ENCODE results near the gene CDH4.

Gene CDH4

DNA sequence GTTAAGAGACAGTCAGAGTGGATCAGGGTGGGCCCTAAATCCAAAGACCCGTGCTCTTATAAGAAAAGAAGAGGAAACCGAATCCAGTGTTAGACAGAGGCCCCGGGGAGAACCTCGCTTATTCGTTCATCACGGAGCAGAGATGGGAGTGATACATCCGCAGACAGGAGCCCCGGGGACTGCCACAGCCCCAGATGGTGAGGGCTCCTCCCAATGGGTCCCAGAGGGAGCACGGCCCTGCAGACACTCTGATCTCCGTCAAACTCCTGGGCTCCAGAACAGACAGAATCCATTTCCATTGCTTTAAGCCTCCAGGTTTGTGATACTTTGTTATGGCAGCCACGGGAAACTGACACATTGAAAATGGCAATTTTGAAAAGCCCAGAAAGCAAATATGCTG lies 47.0 kb downstream of the CDH4 start:
- DNase-seq (ENCODE audit: insufficient read length, low spot score), result no peak
- FAIRE-seq, result no peak

DNA sequence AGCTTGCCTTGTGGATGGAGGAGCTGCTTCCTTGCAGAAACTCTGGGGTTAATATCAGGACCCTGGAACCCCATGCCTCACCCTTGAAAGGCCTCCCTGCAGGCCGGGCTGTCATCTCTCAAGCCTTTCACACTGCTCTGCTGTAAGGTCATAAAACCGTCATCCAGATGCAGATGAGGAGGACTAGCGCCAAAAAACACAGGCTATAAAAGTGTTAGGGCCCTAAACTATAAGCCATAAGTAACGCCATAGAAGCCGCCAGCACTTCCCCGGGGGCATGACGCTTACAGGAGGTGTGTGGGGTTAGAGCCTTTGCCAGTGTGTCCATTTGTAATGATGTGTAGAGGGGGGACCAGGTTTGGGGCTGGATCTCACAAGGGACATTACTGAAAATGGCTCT lies 47.6 kb downstream of the CDH4 start:
- DNase-seq (ENCODE audit: insufficient read length, low spot score) (no peak), FAIRE-seq (no peak)

DNA sequence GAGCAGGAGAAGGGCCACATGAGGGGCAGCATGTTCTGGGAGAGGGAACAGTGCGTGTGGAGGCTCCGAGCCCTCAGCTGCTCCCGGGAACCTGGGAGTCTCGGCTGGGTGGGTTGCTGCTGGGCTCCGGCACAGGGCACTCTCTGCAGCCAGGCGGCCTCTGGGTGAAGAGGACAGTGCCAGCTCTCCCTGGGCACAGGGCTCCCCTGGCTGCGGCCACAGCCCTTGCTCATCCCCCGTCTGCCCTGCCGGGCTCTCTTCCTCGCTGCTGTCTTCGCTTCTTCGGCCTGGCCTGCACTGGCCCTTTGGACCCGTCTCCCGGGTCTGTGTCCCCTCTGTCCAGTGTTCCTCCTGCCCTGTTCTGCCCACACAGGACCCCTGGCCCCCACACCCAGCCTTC lies 48.2 kb downstream of the CDH4 start:
- FAIRE-seq, result no peak
- DNase-seq (ENCODE audit: insufficient read length, low spot score), result no peak

DNA sequence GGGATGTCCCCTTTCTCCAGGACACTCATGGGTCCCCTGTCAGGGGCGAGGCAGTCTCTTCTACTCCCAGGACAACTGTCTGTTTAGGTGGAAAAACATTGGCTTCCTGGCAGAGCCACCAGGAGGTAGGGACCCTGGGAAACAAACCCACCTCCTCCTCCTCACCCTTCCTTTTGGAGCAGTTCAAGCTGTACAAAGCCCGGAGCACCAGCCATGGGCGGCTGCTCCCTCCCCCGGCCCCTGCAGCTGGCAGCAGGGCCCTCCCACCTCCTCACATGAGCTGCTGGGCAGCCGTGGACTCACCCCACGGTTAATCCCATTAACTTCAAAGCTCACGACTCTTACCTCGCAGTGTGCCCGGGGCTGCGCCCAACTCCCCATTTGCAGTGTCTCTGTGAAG lies 48.6 kb downstream of the CDH4 start:
- FAIRE-seq (no peak), DNase-seq (ENCODE audit: insufficient read length, low spot score) (no peak)

DNA sequence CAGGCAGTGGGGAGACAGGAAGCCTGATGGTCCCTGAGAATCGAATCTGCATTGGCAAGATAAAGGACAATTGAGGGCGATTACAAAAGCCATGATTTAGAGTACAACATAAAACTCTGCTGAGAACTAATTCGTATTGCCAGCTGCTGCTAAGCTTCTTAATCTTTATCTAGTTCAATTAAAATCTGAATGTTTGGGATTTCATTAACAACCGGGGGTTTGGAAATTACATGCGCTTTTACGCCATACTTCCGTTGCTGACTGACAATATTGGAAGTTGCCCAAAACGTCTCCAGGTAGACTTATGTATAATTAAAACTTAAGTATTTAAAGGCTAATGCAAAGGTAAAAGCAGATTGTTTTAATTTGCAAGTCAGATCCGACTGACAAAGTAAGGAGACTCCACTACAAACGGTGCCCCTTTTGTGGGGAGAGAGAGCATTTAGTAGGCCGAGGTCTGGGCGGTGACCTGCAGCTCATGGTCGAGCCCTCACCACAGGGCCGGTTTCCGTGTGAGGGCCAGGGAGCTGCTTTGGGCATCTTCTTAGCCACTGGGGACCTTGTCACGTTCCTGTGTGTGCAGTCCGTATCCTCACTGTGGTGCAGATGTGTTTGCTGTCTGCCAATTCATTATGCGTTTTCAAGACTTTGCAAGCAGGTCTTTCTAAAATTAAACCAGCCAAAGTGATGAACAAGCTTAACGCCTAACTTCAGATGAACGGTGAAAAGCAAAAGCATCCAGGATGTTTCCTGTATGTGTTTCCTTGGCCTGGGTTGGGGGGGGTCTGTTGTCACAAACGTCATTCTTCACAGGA lies 49.9 kb downstream of the CDH4 start:
- FAIRE-seq (no peak), DNase-seq (ENCODE audit: insufficient read length, low spot score) (no peak)

DNA sequence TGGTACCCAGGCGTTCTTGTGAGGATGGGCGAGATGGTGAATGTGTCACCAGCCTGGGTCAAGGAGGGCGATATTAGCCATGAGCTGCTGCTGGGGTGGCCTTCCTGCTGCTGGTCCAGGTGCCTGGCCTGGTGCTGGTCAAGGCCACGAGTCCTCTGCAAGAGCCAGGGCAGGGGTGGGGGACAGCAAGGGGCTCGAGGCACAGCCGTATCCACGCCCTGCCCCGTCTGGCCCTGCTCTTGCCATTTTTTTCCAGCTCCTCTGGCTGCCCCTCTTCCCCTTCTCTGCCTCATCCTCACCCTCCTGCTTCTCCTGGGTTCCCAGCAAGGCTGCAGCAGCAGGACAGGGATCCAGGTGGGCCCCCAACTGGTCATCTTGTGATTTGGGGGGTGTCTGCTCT lies 51.2 kb downstream of the CDH4 start:
- DNase-seq (ENCODE audit: insufficient read length, low spot score), result no peak
- no peak for FAIRE-seq

DNA sequence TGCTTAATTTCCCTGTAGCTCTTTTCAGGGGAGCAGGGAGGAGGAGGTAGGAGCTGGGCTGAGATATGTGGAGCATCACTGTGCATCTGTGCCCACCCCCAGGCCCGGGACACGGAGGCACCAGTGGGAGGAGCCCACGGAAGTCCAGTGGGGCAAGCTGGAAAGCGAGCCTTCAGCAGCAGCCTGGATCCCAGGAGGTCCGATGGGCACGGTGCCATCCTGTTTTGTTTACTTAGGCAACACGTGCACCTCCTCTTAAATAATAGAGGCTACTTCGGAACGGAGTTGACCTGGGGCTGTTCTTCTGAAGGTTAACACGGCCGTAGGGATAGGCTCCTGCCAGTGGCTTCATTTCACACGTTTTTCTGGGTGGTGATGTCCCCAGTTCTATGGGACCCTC lies 51.6 kb downstream of the CDH4 start:
- FAIRE-seq (no peak), DNase-seq (ENCODE audit: insufficient read length, low spot score) (no peak)

DNA sequence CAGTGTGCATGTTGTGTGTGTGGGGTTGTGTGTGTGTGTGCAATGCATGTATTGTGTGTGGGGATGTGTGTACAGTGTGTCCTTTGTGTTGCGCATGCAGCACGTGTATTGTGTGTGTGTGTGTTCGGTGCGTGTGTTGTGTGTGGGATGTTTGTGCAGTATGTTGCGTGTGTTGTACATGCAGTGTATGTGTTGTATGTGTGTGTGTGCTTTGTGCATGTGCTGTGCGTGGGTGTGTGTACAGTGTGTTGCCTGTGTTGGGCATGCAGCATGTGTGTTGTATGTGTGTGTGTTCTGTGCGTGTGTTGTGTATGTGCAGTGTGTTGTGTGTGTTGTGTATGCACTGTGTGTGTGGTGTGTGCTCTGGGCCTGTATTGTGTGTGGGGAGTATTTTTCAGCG lies 52.7 kb downstream of the CDH4 start:
- no peak for FAIRE-seq

DNA sequence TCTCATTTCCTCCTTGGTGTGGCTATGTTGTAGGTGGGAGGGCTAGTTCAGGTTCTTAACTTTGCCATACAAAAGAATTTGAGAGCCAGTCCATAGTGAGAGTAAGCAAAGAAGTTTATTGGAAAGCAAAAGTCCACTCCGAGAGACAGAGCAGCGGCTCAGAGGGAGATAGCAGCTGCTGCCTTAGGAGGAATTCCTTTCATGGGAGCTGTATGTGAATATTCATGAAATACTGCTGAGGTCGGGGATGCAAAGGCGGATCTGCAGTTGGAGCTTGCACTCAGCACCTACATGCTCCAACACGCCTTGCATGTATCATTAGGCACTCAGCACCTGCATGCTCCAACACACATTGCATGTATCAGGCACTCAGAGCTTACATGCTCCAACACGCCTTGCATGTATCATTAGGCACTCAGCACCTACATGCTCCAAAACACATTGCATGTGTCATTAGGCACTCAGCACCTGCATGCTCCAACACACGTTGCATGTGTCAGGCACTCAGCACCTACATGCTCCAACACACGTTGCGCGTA lies 54.9 kb downstream of the CDH4 start:
- FAIRE-seq (no peak), DNase-seq (ENCODE audit: insufficient read length, low spot score) (no peak)

More for the DNA sequence above, 52.7 kb downstream of the CDH4 start:
- DNase-seq (ENCODE audit: insufficient read length, low spot score), result no peak

DNA sequence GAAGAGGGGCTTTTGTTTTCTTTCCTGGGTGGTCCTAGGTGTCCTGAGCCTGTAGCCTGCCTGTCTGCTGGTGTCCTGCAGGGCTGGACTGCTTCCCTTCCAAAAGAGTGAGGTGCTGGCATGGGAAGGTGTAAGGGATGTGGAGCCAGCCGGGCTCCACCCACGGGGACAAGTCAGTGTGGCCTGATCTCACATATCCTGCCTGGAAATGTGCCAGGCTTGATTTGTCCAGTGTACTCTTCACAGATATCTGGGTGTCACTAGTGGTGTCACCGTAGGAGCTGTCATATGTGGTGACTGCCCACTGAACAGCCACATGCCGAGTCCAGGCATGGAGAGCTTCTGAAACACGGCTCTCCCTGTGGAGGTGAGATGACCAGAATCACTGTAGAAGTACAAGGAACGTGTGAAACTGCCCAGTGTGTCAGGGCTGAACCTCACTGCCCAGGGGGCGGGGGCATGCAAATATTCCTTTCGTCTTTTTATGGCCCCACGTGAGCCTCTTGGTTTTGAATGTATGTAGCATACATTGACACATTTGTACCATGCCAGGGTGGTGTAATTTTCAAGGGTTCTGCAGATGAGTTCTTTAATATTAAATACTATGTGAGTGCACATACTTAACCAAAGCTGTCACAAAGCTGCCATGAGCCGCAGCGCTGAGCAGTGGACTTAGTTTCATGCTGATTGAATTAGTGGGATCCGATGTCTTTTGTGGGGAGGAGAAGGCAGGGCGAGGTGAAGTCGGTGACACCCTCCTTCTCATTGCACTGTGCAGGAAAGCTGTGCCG lies 55.8 kb downstream of the CDH4 start:
- FAIRE-seq (no peak), DNase-seq (ENCODE audit: insufficient read length, low spot score) (no peak)

DNA sequence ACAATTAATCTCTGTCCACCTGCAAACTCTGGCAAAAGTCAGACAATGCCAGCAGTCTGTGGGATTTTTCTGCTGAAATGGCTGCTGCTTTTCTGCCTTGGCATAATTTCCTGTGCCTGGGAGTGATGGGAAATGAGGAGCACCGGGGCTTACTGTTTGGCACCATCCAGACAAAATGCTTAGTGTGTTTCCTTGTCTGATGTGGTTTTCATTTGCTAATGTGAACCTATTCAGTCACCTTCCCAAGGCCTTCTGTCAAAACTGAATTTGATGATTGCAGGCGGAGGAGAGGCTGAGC lies 56.4 kb downstream of the CDH4 start:
- FAIRE-seq, result no peak
- DNase-seq (ENCODE audit: insufficient read length, low spot score), result no peak

DNA sequence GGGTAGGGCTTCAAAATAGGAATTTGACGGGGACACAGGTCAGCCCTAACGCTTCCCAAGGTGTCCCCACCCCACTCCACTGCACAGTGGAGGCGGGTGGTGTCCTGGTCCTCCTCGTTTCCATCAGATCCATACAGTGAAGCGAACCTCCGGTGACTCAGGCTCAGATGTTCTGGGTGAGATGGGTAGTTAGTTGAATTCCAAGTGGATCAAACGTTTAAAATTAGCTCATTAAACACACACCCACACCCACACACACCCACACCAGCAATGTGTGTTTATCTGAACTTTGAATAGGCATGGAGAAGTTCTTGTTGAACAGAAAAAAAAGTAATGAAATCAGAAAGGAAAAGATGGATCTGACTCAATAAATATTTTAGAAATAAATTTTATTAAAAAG lies 58.9 kb downstream of the CDH4 start:
- DNase-seq (ENCODE audit: insufficient read length, low spot score) (no peak), FAIRE-seq (no peak)

DNA sequence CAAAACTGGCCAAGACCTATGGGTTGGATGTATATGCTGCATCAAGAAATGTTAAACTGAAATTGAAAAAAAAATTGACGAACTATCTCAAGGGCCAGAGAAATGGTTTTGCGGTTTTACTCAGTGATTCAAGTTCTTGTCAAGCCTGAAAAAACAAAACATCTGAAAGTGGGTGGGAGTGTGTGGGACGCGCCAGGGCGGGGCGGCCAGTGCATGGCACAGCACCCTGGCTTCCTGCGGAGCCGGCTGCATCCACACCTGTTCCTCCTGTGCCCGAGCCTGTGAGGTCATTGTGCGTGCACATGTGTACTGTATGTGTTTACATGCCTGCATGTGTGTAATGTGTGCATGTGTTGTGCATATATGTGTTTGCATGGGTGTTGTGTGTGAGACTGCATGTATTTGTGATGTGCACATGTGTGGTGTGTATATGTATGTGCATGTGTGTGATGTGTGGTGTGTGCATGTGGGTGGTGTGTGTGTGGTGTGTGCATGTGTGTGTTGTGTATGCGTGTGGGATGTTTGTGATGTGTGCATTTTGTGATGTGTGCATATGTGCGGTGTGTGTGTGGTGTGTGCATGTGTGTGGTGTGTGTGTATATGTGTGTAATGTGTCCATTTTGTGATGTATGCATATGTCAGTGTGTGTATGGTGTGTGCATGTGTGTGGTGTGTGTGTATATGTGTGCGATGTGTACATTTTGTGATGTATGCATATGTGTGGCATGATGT lies 59.8 kb downstream of the CDH4 start:
- DNase-seq (ENCODE audit: insufficient read length, low spot score) (no peak), FAIRE-seq (no peak)

DNA sequence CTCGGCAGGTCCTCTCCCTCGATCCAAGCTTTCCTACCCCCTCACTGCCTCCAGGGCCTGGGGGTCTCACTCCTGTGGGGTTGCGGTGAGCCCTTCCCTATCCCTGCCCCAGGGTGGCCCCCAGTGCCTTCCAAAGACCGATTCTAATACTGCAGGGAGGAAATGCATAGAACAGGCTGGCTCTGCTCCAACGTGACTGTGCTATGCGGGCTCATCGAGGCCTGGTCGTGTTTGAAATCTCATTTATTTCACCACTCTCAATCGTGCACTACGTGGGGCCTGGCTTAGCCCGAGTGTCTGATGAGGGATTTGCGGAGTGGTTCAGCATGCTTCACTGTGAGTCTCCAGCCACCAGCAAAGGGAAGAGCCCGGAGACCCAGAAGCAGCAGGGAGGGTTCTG lies 60.9 kb downstream of the CDH4 start:
- DNase-seq (ENCODE audit: insufficient read length, low spot score) (no peak), FAIRE-seq (no peak)

DNA sequence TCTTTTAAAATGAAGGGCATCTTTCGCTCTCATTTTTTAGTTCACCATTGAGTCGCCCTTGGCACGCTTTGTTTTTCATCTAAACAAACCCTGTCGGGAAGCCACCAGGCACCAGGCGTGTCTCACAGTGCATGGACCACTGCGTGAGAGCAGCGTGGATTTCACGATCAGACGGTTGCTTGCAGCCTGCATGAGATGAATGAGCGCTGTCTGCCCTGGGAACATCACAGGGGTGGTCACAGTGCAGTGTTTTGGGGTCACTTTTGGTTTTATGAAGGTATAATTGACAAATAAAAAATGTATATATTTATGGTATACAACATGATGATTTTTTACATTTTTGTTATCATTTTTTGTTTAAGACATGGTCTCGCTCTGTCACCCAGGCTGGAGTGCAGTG lies 61.3 kb downstream of the CDH4 start:
- FAIRE-seq (no peak), DNase-seq (ENCODE audit: insufficient read length, low spot score) (no peak)

DNA sequence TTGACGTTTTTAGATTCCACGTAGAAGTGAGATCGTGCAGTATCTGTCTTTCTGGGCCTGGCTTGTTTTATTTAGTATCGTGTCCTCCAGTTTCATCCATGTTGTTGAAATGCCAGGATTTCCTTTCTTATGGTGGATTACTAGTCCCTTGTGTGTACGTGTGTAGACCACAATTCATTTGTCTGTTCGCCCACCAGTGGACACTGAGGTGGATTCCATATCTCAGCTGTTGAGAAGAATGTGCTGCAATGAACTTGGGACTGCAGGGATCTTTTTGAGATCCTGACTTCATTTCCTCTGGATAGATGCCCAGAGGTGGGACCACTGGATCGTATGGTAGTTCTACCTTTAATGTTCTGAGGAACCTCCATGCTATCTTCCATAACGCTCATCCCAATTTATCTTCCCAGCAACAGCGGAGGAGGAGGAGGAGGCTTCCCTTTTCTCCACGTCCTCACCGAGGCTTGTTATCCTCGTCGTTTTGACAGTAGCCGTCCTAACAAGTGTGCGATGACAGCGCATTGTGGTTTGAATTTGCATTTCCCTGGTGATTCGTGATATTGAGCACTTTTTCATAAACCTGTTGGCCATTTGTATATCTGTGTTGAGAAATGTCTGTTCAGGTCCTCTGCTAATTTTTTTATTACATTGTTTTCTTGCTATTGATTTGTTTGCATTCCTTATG lies 62.4 kb downstream of the CDH4 start:
- DNase-seq (ENCODE audit: insufficient read length, low spot score) (no peak), FAIRE-seq (no peak)

DNA sequence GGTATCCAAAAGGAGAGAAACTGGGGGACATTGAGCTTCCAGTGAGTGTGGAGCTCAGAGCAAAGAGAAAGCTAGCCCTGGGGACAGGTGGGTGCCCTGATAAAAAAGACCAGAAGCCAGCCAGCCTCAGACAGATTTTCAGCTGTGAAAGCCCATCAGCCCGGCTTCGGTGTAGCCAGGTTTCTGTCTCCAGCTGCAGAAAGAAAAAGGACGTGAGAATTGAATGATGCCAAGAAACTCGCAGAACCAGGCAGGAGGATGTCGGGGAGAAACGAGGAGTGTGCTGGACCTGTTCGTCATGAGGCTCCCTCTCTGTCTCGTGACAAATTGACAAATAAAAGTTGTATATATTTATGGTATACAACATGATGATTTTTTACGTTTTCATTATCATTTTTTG lies 63.3 kb downstream of the CDH4 start:
- FAIRE-seq (no peak), DNase-seq (ENCODE audit: insufficient read length, low spot score) (no peak)

DNA sequence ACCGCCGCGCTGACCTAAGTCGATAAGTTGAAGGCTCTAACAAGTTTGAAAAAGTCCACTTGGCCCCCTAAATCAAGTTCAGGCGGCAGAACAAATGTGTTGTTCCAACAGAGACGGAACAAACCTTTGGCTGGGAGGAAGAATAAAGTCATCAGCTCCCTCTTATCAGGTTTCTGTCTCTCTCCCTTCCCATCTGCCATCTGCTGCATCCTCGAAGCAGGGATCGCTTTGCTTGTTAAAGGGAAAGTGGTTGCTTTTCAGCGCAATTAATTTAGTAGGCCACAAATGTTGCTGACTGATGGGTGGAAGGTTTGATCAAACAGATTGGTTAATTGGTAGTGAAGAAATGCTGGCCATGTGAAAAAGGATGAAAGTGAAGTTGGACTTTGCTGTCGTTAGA lies 64.3 kb downstream of the CDH4 start:
- no peak for FAIRE-seq
- DNase-seq (ENCODE audit: insufficient read length, low spot score), result no peak

DNA sequence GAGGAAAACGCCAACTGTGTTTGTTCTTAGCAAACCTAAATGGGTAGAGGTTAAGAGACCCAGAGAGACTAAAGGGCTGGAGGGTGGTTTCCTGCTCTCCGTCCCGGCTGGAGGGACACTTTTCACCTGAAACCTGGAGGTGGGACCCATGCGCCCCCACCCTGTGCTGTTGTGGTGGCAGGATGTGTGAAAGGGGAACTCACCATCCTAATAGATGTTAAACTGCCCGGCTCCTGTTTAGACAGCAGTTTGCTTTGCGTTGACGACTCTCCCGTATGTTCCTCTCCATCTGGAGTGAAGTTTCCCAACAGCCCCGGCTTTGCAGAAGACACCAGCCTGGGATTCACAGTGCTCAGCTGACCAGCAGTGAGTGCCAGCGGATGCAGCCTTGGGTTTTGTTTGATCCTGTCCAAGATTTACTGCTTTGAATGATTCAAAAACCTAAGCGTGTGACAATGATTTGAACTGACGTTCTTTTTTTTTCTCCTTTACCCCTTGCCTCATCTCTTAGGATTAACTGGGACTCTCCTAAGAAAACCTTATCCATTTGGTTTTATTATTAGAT lies 66.0 kb downstream of the CDH4 start:
- no peak for DNase-seq (ENCODE audit: insufficient read length, low spot score)
- no peak for FAIRE-seq

DNA sequence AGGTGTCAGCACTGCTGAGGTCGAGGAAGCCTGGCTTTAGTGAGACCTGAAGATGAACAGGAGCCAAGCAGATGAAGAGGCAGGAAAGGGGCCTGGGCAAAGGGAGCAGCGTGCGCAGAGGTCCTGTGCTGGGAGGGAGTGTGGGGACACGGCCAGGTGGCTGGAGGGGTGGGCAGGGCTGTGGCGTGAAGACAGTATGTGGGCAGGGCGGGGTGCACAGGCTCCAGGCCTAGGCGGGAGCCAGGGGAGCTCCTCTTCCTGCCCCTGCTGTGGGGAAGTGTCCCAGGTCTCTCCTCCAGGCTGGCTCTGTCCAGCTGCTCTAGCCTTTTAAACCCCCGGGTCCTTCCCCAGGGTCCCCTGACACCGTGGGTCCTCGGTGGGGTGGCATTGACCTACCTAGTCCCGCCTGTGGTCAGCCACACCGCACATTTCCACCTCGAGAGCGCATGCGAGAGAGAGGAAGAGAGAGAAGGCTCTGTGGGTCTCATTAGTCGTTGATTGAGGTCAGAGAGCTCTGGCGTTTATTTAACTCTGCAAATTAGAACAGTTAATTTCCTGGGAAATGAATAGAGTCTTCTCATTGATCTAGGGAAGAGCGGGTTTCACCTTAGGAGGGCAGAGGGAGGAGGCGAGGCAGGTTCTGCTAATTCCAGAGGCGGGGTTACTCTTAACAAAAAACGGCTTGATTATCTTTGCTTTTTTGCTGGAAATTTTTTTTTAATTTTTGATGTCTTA lies 68.8 kb downstream of the CDH4 start:
- DNase-seq (ENCODE audit: insufficient read length, low spot score) (no peak), FAIRE-seq (no peak)

All from GM19239 (cell line).